Stomach (tissue), 4 donors: ENCODE results near the gene AUH.

ENCODE experiments used
- CTCF ChIP-seq, 7 experiments: fragments of 450-650 bp in 4 of 7; fragments of 200-600 bp in 3 of 7; sonication (generic) in 3 of 7; IDR thresholded peaks; one replicate each; pipeline ENCODE4 v1.5.1; 2016 to 2019; ENCODE audit warnings: antibody characterized with exemption in 7 of 7, control low read depth in 2 of 7, mild to moderate bottlenecking in 1 of 7
- EP300 ChIP-seq: sonication (generic); formaldehyde crosslinking; IDR thresholded peaks from one replicate; pipeline ENCODE4 v1.6.1; 2017; ENCODE audit warnings: antibody characterized with exemption
- POLR2A ChIP-seq, 4 donors: fragments of 450-650 bp; IDR thresholded peaks; one replicate each; pipeline ENCODE4 v1.6.1; 2016; ENCODE audit warnings: antibody characterized with exemption in 4 of 4, control low read depth in 2 of 4, mild to moderate bottlenecking in 1 of 4, moderate library complexity in 1 of 4

GRCh38 chr9:91405343-91406077 is 43.8 kb upstream of the AUH start:
- no peak for TF ChIP-seq CTCF (IDR thresholded peaks at IDR 0.05)
- TF ChIP-seq EP300 = no peak
- TF ChIP-seq POLR2A (IDR thresholded peaks at IDR 0.05) = no peak
